IMR-90 (cell line): ENCODE results near the gene SCYL2.

Experiments
- BHLHE40 ChIP-seq: fragments of 150-350 bp; IDR thresholded peaks from 2 replicates; pipeline ENCODE4 v1.6.1; 2016; ENCODE audit warnings: mild to moderate bottlenecking, low read depth, low read length
- CEBPB ChIP-seq: IDR thresholded peaks from 2 replicates; pipeline ENCODE4 v1.6.1; 2012; ENCODE audit warnings: low read depth, low read length, improper control_type of control experiment
- CTCF ChIP-seq: conservative IDR thresholded peaks from 2 replicates; pipeline ENCODE4 v1.5.1; 2012; ENCODE audit warnings: mild to moderate bottlenecking, low read depth, low read length, improper control_type of control experiment
- FOS ChIP-seq: fragments of 150-350 bp; IDR thresholded peaks from 2 replicates; pipeline ENCODE4 v1.6.1; 2016; ENCODE audit warnings: low read depth, low read length
- MAZ ChIP-seq: IDR thresholded peaks from 2 replicates; pipeline ENCODE4 v1.6.1; 2012; ENCODE audit warnings: low read depth, mild to moderate bottlenecking, low read length, improper control_type of control experiment, moderate library complexity, borderline replicate concordance
- MXI1 ChIP-seq: IDR thresholded peaks from 2 replicates; pipeline ENCODE4 v1.6.1; 2012; ENCODE audit warnings: low read depth, mild to moderate bottlenecking, low read length, moderate library complexity, borderline replicate concordance
- POLR2A ChIP-seq: IDR thresholded peaks from 2 replicates; pipeline ENCODE4 v1.6.1; 2012; ENCODE audit warnings: mild to moderate bottlenecking, low read depth, low read length
- RAD21 ChIP-seq: IDR thresholded peaks from 2 replicates; pipeline ENCODE4 v1.6.1; 2012; ENCODE audit warnings: low read length, improper control_type of control experiment
- RFX5 ChIP-seq: IDR thresholded peaks from 2 replicates; pipeline ENCODE4 v1.8.0; 2012; ENCODE audit warnings: low read depth, mild to moderate bottlenecking, low read length, moderate library complexity

GRCh38 chr12:100225491-100225890 lies 41.5 kb upstream of the SCYL2 start:
- TF ChIP-seq BHLHE40, result no peak
- no peak for TF ChIP-seq CTCF
- no peak for TF ChIP-seq POLR2A
- TF ChIP-seq RAD21, result no peak
- TF ChIP-seq FOS, result no peak
- no peak for TF ChIP-seq MAZ
- TF ChIP-seq MXI1, result no peak
- no peak for TF ChIP-seq CEBPB
- TF ChIP-seq RFX5, result no peak
